Activated naive CD4-positive, alpha-beta T cell (primary cell): Measurements from ENCODE around the gene RFTN2.
"Not testable (repeated sequence)": the region's sequence is repeated elsewhere in the genome, so short reads cannot be mapped to it uniquely, and the experiment has no call there.

Experiments used
- DNase-seq, 4 experiments: peaks; one replicate each; lab custom pipeline; 2025; lab: John Stamatoyannopoulos, UW

RFTN2 gene

DNA sequence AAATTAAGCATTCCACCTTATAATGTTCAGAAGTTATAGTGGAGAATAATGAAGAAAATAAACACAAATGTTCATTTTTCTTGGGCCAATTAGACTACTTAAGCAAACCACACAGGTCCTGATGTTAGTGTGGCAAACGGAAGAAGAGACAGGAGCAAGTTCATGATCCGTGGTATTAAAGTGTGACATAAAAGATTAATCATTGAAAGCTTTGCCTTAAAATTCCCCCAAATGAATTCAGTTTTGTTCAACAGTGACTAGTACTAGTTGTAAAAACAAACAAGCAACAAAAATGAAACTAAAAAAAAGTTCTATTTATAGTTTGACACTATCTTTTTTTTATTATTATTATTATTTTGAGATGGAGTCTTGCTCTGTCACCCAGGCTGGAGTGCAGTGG lies 73.7 kb downstream of the RFTN2 start:
- no peak for DNase-seq

DNA sequence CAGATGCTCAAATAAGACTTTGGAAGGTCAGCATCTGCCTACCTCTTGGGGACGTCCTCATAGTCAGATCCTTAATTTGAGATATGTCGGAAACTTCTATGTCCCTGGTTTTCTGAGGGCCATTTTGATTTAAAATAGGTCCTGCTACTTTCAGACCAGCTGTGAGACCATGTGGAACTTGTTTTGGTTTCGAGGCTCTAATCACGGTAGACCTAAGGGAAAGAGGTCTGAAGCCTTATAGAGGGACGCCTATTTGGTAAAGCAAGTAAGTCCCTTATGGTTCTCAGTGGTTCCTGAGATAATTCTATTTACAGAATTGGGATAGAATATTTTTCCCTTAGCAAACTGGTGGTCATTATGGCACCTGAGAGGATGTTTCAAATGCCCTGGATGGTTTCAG lies 75.1 kb downstream of the RFTN2 start:
- DNase-seq: no peak

DNA sequence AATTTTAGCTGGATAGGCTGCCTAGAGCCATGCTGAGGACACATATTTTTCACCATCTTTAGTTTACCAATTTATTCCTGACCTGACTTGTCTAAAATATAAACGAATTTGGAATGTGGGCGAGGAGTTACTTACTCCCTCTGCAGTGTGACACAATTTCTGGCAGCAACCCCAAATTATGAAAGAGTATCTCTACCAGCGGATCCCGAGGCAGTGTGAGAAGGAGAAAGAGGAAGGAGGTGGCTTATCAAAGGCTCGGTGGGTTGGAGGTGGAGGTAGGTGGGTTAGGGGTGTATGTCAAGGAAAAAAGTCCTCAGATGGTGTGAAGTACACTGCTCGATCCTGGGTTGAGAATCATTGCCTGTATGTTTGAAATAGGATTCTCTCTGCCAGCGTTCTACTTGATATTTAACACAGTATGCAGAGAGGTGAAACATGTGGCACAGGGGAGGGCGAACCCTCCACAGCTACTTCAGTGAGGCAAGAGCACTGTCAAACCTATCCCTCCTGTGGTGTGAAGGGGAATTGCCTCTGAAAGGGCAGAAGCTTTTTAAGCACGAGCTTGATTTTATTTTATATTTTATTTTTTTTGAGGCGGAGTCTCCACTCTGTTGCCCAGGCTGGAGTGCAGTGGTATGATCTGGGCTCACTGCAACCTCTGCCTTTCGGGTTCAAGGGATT lies 76.0 kb downstream of the RFTN2 start:
- DNase-seq: peak in 2 of 4 experiments; percentile 1 to 6

DNA sequence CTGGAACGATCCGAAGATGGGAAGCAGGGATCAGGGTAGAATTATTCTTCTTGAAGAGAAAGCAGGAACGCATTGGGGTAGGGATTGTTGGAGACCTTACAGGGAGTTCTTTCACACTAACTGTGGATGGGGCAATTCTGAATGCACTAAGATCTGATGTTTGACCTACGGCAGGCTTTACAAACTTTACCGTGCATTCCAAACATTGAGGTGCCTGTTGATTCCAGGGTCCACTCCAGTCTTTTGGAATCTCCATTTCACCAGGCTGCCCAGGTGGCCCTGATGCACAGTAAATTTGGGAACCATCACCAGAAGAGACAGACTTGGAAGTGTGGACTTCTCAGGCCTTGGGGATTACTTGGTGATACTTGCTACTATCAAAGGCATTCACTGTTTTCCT lies 76.9 kb downstream of the RFTN2 start:
- no peak for DNase-seq

DNA sequence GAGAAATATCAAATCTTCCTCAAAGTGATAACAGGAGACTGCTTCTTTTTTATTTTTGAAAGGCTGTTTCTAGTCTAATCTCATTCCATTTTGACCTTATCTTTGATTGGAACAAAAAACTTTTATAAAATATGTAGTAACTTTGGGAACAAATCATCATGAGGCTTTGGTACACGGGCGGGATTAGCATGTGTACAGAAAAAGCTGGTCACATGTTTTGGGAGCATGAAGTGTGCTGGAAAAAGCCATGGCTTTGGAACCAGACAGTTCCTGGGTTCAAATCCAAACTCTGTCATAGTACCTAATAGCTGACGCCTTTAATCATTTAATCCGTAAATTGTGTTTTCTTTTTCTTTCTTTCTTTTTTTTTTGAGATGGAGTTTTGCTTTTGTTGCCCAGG lies 78.2 kb downstream of the RFTN2 start:
- DNase-seq: no peak

DNA sequence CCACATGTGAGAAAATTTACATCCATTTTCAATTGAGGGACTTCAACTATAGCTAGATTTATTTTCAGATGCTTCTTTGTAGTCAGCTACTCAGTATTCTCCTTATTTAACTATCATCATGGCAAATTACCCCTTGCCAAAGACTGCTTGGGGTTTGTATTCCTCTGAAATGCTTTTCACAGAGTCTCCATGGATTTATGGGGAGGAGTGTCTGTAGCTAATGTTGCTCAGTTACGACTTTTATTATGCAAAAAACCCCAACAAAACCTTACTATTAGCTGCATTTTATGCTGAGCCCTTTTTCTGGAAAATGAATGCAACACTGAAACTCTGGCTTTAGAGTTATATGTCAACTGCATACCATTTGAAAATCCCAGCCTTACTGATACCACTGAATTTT lies 78.6 kb downstream of the RFTN2 start:
- no peak for DNase-seq

DNA sequence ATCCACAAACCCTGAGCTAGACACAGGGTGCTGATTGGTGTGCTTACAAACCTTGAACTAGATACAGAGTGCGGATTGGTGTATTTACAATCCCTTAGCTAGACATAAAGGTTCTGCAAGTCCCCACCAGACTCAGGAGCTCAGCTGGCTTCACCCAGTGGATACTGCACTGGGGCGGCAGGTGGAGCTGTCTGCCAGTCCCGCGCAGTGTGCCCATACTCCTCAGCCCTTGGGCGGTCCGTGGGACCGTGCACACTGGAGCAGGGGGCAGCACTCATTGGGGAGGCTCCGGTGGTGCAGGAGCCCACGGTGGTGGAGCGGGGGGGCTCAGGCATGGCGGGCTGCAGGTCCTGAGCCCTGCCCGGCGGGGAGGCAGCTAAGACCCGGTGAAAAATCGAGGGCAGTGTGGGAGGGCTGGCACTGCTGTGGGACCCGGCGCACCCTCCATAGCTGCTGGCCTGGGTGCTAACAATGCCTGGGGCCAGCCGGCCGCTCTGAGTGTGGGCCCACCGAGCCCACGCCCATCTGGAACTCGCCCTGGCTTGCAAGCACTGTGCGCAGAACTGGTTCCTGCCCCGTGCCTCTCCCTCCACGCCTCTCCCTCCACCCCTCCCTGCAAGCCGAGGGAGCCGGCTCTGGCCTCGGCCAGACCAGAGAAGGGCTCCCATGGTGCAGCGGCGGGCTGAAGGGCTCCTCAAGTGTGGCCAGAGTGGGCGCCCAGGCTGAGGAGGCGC lies 83.9 kb downstream of the RFTN2 start:
- DNase-seq: no peak

DNA sequence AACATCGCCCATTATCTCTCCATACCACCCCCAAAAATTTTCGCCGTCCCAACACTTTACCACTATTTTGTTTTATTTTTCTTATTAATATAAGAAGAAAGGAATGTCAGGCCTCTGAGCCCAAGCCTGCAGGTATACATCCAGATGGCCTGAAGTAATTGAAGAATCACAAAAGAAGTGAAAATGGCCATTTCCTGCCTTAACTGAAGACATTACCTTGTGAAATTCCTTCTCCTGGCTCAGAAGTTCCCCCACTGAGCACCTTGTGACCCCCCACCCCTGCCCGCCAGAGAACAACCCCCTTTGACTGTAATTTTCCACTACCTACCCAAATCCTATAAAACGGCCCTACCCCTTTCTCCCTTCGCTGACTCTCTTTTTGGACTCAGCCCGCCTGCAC lies 88.1 kb downstream of the RFTN2 start:
- not testable (repeated sequence) for DNase-seq

DNA sequence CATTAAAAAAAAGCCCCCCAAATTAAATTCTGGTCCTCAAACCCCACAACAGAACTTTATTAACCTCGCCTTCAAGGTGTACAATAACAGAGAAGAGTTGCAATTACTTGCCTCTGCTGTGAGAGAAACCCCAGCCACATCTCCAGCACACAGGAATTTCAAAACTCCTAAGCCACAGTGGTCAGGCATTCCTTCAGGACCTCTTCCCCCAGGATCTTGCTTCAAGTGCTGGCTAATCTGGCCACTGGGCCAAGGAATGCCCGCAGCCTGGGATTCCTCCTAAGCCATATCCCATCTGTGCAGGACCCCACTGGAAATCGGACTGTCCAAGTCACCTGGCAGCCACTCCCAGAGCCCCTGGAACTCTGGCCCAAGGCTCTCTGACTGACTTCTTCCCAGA lies 95.2 kb downstream of the RFTN2 start:
- DNase-seq: not testable (repeated sequence)

DNA sequence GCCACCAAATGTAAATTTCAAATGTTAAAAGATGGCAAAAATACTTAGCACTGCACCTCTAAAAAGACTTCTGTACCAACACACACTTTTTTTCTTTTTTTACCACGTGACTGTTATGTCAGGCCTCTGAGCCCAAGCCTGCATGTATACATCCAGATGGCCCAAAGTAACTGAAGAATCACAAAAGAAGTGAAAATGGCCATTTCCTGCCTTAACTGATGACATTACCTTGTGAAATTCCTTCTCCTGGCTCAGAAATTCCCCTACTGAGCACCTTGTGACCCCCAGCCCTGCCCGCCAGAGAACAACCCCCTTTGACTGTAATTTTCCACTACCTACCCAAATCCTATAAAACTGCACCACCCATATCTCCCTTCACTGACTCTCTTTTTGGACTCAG lies 97.1 kb downstream of the RFTN2 start:
- not testable (repeated sequence) for DNase-seq

DNA sequence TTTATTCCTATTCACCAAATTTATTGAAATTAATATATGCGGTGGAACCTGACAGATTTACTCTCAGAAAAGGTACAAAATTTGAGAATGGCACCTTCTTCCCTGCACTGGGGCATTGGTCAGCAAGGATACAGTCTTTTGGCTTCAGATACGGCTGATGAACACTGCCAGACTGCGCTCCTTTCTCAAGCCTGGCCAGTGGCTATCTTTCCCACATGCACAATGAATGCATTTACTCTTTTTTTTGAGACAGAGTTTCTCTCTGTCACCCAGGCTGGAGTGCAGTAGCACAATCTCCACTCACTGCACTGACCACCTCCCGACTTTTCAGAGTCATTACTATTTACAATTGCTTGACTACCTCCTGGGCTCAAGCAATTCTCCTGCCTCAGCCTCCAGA lies 97.9 kb downstream of the RFTN2 start:
- no peak for DNase-seq

DNA sequence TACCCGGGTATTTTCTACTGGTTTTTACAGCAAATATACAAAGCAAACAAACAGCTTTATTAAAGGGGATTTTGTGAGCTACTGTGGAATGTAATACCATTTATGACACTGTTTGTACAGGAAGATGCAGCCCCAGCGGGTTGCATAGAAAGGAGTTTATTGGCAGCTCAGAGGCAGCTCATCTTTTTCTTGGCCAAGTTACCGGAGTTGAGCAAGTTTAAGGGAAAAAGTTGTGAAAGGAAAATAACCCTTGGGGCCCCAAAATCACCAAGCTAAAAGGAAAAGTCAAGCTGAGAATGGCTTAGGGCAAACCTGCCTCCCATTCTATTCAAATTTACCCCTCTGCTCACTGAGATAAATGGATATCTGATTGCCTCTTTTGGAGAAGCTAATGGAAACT lies 98.8 kb downstream of the RFTN2 start:
- no peak for DNase-seq

DNA sequence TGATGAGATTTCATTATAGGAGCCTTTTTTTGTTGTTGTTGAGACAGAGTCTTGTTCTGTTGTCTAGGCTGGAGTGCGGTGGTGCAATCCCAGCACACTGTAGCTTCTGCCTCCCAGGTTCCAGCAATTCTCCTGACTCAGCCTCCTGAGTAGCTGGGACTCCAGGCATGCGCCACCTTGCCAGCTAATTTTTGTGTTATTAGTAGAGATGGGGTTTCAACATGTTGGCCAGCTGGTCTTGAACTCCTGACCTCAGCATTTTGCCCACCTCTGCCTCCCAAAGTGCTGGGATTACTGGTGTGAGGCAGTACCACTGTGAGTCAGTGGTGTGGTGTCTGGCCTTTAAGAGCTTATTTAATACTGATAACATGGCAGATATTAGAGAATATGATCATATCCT lies 99.4 kb downstream of the RFTN2 start:
- DNase-seq: no peak

DNA sequence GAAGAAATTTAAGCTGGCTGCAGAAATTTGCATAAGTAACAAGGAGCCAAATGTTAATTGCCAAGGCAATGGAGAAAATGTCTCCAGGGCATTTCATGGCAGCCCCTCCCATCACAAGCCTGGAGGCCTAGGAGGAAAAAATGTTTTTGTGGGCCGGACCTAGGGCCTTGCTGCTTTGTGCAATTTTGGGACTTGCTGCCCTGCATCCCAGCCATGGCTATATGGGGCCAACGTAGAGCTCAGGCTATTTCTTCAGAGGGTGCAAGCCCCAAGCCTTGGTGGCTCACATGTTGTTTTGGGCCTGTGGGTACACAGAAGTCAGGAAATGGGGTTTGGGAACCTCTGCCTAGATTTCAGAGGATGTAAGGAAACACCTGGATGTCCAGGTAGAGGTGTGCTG lies 101.8 kb downstream of the RFTN2 start:
- DNase-seq: no peak

DNA sequence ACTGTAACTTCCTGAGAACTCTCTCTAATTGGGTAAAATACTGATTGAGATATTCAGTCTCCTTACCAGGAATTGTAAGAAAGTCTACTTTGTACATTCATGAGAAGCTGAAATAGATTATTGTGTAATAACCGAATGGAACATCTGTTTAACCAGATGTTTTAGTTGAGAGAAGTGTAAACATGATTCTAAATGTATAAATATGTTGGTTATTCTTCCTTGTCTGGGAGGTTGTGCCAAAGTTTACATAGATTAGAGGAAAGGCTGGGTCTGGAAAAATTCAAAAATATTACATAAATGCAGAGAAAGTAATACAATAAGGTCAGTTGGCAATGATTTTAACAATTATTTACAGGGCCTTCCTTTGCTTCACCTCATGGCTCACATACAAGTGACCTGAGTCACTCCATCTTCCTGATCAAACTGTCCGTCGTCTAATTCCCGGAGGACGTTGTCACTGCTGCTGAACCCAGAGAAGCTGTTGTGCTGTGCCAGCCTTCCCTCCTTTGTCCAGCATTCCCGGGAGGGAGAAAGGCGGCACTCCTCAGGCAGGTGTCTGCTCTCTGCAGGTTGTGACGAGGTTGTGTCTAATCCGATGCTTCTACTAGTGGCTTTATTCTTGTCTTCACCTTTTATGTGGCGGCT lies 103.6 kb downstream of the RFTN2 start:
- no peak for DNase-seq

DNA sequence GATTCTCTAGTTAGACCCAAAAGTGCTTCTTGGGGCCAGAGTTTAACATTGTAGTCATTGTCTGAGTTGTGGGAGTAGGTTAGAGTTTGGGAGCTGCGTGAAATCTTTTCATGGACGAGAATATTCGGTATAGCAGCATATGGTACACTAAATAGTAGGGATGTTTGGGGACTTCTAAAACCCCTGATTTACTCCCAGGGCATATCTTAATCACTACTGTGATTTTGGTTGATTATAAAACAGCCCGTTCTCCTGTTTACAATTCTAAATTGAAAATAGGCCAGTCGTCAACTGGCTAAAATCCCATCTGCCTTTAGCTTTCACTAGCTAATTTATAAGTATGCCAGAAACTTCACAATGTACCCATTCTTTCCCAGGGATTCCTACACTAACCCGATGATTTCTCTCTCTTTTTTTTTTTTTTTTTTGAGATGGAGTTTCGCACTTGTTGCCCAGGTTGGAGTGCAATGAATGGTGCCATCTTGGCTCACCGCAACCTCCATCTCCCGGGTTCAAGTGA lies 115.2 kb downstream of the RFTN2 start:
- DNase-seq: no peak

DNA sequence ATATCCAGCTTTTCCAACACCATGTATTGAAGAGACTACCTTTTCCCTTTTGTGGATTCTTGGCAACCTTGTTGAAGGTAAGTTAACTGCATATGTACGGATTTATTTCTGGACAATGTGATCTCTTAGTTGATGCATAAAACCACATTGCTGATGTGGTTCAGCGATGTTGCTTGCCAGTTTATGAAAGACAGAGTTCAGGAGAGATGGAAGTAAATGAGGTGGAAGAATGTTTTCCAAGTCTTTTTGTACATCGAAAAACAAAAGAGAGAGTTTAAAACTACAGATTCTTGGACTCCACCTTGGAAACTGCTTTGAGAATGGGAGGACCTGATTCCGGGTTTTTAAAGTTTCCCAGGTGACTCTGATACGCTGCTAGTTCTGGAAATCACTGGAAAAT lies 115.7 kb downstream of the RFTN2 start:
- no peak for DNase-seq

DNA sequence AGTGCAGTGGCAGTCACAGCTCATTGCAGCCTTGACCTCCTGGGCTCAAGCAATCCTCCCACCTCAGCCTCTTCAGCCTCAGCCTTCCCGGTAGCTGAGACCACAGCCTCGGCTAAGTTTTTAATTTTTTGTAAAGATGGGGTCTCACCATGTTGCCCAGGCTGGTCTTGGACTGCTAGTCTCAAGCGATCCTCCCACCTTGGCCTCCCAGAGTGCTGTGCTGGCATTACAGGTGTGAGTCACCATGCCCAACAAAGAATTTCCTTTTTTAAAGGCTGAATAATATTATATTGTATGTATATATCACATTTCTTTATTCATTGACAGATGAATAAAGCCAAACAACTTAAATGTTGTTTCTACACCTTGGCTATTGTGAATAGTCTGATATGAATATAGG lies 117.0 kb downstream of the RFTN2 start:
- DNase-seq: no peak

DNA sequence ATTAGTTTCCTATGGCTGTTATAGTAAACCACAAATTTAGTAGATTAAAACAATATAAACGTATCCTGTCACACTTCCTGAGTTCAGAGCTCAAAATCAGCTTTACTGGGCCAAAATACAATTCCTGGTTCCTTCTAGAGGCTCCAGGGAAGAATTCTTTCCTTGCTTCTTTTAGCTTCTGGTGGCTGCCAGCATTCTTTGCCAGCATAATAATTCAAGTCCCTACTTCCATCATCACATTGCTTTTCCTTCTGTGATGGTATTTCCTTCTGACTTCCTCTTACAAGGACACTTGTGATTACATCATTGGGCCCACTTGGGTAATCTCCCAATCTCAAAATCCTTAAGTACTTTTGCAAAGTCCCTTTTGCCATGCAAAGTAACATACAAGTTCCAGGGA lies 118.9 kb downstream of the RFTN2 start:
- no peak for DNase-seq

DNA sequence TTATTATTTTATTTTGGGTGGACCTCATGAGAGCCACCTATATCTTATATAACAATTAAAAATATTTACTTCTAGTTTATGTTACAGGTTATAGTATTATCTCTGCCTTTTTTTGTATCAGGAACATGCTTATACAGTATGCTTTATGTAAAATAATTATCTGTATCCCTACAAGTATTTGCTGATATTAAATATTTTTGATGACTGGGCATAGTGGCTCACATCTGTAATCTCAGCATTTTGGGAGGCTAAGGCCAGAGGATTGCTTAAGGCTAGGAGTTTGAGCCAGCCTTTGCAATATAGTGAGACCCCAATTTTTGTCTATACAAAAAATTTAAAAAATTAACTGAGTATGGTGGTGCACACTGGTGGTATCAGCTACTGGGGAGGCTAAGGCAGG lies 119.9 kb downstream of the RFTN2 start:
- no peak for DNase-seq

DNA sequence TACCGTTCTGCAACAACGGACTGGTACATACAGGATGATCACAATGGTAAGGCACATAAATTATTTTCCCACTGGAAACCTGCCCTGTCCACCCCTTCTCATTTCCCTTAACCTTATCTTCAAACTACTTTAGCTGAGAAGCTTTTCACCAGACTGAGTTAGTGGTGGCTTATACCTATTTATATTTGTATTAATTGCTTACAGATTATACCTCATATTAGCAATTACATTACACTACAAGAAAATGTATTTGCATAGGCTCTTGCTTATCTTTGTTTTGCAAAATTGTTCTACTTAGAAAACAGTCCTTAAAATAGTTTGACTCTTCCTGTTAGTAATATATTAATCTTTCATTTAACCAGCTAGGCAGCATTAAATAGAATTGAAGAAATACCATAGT lies 124.1 kb downstream of the RFTN2 start:
- DNase-seq: not testable (repeated sequence)

DNA sequence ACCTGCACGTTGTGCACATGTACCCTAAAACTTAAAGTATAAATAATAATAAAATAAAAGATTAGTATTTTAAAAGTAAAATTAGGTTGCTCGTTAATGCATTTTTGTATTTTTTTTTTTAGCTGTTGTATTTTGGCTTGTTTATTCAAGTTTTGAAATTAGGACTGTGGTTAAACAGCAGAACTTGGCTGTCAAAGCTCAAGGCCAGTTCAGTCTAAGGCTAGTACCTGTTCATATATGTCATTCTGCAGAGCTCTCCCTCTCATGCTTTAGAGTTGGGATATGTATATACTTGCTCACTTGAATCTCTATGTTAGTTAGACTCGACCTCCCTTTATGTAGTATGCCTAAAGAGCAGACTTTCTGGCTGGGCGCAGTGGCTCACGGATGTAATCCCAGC lies 126.8 kb downstream of the RFTN2 start:
- DNase-seq: no peak
